SW480 (cell line): ENCODE data around the gene HSBP1.
A peak's percentile ranks its signal among the peaks of the same experiment; 100 is the strongest.

ENCODE experiments used
- DNase-seq: peaks from one replicate; pipeline ENCODE4 v3.0.0-alpha.2; 2016; ENCODE audit warnings: low spot score

Gene HSBP1

DNA sequence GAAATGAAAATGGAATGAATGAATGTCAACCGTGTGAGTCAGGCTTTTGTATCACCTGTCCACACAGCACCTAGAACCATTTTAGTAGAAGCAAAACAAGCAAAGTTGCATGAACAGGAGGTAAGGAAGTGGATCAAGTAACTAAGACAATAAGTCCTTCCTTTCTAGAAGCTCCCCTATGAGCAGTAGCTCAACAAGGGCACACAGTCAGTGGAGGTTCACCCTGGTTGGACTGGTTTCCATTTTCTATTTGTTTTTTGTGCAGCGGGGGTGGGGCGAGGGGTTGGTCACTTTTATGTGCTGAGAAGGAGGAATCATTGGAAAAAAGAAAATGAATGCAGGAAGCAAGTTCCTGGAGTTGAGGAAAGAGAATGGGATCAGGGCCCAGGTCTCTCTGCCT, 4.0 kb upstream of the HSBP1 start:
- no peak for DNase-seq

DNA sequence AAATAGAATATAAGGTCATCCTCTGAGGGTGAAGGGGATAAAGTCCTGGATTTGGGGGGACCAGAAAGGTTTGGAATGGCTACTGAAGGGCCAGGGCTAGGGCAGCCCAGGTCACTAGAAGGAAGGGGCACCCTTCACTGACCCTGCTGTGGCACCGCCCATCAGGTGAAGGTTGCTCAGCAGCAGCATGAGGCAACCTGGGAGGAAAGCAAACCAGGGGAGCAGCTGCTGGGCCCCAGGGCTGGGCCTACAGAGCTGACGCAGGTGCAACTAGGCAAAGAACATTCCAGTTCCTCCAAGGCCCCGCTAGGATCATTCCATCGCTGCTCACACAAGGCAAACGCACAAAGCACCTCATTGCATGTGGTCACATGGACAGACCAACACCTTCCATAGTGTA, 3.4 kb upstream of the HSBP1 start:
- DNase-seq: no peak

DNA sequence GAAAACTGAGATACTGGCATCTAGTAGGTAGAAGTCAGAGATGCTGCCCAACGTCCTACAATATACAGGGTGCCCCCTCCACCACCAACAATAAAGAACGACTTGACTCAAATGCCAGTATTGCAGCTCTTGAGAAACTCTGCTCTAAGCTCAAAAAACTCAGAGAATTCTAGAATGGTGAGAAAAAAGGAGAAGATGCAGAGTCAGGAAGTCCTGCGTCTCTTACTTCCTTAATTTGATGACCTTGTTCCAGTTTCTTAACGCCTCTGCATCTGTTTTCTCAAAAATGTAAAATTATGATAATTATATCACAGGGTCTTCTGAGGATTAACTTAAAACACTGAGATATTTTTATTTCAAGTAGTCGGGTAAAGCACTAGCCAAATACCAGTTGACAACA, 1.7 kb upstream of the HSBP1 start:
- no peak for DNase-seq

DNA sequence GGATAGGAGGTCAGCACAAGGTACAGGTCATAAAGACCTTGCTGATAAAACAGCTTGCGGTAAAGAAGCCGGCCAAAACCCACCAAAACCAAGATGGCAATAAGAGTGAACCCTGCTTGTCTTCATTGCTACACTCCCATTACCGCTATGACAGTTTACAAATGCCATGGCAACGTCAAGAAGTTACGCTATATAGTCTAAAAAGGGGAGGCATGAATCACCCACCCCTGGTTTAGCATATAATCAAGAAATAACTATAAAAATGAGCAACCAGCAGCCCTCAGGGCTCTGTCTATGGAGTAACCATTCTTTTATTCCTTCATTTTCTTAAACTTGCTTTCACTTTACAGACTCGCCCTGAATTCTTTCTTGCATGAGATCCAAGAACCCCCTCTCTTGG, 1.0 kb upstream of the HSBP1 start:
- DNase-seq: no peak

DNA sequence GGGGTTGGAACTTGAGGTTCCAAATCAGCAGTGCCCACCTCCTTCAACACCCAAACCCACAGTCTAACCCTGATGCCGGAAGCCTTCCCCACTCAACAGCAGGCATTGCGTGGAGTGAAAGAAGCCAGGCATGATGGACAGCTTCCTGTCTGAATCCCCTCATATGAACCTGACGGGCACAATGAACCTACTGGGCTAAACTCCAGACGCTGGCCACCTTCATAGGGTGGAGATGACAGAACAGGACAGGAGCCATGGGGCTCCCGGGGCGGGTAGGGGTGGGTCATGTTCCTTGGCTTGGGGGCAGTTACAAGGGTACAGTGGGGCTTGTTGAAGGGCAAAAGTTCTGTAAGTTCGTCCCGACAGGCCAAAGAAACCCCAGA, 460 bp upstream of the HSBP1 start:
- no peak for DNase-seq

DNA sequence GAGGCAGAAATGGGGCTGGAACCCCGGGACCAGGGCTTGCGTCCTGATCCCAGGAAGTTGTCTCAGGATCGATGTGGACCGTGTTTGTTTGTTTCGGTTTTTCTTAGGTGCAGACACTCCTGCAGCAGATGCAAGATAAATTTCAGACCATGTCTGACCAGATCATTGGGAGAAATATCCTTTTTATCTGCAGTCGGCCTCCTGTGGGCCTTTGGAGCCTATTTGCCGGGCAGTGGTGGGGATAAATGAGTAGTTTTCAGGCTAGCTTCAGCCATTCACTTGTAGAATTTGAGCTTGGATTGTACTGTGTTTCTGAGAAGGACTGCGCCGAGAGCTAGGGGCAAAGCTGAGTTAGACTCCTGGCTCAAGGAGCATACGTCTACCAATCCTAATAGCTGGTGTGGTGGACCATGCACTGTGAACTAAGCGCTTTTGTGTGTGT, 816 bp downstream of the HSBP1 start:
- no peak for DNase-seq

DNA sequence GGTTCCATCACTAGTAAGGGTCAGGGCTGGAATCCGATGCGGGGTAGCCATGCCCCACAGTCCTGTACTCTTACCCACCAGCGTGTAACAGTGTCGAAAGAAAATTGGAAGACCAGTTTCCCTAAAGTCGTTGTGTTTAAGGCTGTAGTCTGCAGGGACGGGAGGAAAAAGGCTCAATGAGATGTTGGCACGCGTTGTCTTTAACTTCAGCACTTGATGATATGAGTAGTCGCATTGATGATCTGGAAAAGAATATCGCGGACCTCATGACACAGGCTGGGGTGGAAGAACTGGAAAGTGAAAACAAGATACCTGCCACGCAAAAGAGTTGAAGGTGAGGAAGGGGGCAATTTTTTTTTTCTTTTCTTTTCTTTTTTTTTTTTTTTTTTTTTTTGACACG, 1.3 kb downstream of the HSBP1 start:
- DNase-seq: no peak

DNA sequence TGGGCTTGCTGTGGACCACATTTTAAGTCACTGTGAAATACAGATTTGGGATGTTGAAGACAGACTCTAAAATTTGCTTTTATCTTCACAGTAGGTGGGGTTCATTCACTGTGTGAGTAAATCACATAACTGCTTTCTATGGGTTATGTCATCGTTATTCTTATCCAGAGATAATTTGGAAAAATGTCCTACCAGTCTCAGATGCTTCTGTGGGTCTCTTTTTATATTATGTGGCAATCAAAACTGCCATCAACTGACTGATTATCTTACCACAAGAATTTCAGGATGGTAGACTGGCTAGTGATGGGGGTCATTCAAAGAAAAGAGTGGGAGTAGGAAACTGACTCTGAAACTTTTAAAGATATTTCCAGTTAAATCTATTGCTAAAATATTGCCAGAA, 3.1 kb downstream of the HSBP1 start:
- no peak for DNase-seq

DNA sequence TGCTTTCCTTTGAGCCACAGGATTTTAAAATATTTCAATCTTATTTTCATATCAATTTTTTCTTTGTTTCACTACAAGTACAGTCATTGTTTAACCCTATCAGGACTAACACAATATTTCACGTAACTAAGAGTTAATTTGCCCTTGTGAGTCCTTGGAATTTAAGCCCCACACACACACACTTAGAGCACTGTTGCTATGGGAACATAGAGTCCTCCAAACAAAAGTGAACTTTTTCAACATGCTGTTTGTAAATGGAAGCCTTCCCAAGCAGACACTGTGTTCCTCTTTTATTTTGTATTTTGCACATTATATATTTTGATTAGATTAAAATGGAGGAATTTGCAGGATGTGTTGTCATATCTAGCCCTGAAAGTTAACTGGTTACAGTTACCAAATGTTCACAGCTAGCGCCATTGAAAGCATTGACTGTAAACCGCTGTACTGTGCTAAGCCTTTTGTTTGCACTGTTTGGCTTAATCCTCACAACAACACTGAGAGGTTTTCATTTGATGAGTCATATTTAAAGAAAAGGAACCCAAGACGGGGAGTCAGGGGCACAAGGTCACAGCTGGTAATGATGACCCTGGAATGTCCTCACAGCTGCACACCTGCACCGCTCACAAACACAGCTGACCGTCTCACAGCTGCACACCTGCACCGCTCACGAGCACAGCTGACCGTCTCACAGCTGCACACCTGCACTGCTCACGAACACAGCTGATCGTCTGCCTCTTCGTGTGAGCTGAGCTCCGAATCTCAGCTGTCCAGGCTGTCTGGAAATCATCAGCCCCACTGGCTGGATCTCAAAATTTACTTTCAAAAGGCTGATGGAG, 6.3 kb downstream of the HSBP1 start:
- peak; percentile 42 for DNase-seq

DNA sequence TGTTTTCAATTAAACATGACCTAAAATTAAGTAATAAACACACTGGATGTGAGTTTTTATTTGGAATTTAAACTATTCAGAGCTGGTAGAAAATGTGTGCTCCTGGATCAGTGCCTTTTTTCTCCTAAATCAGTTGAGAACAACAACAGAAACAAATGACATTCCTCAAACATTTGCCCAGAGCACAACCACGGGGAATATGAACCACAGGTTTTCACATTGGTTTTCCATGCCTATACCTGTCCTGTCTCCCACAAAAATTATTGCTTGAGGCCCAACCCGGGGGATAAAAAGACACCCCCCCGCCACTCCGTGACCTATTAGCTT, 6.8 kb downstream of the HSBP1 start:
- DNase-seq: no peak

DNA sequence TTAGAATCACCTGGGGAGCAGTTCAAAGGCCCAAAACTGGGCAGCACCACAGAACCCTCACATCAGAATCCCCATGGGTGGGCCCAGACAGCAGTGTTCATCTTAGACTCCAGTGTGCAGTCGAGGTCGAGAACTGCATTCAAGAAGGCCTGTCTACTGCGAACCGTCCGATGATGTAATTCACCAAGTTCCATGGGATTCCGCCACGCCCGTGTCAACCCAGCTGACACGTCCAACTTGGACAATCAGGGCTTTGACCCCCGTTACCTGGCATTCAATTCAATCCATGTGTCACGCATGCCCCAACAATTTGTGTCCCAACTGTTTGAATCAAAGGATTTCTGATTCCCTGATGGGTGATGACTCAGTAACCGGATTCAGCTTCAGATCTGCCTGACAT, 9.2 kb downstream of the HSBP1 start:
- DNase-seq: peak; percentile 54

DNA sequence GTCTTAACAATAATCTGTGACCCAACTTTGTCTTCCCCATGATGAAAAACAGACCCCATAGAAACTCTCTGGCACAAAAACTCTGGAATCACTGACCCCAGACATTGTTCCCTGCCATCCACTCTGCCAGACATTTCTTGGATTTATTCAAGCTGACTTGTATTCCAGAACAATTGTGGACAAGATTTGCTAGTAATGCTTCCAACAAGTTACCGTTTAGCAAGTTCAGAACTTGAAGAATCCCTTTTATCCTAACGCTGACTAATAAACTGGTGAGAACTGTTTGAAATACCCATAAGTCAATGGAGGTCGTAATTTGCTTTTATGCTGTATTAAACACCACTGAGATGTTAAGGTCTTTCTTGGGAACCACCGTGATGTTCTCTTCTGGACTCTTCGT, 10.5 kb downstream of the HSBP1 start:
- no peak for DNase-seq

DNA sequence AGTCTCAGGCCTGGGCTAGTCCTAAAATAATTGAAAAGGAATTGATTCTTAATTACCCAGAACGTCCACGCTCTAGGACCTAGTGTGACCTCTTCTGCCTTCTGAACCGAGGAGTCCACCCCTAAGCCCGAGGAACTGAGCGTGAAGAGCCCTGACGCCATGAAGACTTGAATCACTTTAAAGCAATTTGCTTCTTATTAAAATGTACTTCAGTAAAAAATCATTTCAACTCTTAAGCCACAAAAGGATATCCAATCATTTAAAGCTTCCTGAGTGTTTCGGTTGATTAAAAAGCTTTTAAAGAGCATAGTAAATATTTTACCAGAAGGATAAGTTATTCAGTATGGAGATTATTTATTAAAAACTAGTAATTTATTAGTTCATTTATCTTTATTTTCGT, 11.6 kb downstream of the HSBP1 start:
- no peak for DNase-seq

DNA sequence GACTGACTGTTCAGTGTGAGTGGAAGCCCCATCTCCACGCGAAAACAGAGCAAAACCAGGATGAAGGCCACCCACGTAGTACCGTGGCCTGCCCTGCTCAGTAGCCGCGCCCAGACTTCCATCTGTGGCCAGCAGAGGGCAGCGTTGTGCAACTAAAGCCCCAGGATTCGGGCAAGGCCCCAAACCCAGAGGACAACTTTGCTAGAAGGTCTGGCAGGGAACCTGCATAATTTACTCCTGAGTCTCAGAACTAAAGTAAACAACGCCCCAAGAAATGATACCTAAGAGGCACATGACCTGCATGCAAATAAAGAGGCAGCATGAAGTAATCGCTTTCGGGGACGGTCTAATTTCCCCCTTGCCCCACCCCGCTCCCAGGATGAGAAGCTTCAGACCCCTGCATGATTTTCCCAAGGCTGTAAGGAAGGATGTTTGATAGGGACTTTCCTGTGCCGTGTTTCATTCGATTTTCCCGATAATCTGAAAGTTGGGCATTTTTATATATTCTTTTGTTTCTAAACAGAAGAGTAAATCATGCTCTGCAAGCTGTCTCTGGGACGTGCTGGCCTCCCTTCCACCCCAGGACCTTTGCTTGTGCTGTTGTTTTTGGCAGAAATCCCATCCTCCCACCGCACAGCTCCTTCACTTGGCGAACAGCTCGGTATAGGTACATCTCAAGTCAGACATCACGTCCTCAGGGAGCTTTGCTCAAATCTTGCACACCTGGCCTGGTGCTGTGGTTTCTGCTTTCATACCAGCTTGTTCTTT, 18.6 kb downstream of the HSBP1 start:
- peak; percentile 76 for DNase-seq

DNA sequence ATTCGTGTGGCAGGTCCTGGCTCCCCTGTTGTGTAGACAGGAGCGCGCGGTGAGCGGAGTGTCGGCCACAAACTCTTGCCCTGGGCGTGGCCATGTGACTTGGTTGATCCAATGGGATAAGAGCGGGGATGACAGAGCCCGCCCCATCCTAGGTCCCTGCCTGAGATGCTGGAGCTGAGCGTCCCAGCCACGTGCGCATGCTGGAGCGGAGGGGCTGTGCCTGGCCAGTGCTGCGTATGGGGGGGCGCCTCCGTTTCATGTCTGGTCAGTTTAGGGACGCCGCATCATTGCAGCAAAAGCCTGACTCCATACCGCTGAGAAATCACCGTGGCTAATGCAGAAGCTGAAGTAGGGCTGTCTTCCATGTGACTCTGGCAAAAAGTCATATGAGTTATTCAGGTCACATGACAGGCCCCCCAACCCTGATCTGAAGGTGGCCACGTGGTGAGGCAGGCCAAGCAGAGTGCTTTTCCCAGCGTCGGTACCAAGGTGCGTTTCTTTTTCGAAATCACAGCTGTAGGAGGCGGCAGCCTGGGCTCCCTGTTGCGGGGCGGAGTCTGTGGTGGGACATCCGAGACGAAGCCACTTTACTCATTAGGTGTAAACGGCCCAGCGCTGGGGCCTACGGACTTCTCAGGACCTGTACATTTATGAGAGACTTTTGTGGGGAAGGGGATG, 22.5 kb downstream of the HSBP1 start:
- DNase-seq: no peak

DNA sequence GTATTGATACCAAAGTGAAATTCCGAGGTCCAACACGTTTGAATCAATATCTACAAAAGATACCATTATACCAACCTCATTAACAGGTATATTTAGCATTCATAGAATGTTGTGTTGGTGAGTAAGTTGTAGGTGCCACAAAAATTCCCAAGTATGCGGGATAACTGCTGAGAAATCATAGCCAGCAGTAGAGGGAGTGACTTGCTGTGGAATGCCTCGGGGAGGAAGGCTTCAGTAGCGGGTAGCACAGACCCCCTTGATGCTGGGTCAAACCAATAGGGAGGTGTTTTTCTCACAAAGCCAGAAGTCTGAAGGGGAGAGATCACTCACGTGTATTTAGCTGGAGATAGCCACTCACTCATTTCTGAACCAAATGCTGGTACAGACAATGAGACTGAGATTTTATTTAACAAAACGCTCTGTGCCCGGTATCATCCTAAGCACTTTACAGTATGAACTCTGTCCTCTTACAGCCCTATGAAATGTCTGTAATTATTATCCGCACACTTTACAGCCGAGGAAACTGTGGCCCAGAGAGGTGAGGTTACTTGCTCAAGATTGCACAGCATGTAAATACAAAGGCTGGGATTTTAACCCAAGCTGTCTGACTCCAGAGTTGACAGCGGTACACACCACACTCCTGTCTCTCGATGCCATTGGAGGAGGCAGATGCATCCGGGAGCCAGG, 23.1 kb downstream of the HSBP1 start:
- DNase-seq: no peak

DNA sequence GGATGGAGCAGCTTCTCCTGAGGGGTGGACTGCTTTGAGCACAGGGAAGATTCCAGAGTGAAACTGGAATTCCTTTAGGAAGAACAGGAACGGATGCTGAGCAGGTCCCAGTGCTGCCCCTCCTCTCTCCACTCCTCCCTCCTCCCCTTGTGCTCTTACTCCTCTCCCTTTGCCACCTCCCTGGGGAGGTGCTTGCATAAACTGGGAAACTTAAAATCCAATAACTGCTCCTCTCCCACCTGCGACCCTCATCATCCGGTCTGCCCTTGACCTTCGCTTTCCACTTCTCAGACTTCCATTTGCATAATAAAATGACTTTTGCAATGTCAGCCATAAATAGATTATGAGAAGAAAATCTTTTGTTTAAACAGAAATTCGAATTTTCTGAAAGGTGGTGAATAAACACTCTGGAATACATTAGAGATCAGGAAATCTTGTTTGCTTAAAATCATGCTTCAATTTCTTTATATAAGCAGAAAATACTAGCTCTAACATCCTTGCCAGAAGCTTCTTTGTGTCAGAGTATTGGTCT, 23.7 kb downstream of the HSBP1 start:
- DNase-seq: no peak

DNA sequence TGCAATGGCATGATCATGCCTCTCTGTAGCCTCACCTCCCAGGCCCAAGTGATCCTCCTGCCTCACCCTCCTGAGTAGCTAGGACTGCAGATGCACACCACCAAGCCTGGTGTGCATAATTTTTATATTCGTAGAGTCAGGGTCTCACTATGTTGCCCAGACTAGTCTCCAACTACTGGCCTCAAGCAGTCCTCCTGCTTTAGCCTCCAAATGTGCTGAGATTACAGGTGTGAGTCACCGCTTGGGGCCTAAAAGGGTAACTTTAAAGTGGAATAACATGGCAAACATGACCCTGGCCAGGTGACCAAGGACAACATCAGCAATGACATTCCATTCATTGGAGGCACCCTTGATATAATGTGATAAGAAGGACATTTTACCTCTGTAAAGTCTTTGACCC, 26.1 kb downstream of the HSBP1 start:
- no peak for DNase-seq

DNA sequence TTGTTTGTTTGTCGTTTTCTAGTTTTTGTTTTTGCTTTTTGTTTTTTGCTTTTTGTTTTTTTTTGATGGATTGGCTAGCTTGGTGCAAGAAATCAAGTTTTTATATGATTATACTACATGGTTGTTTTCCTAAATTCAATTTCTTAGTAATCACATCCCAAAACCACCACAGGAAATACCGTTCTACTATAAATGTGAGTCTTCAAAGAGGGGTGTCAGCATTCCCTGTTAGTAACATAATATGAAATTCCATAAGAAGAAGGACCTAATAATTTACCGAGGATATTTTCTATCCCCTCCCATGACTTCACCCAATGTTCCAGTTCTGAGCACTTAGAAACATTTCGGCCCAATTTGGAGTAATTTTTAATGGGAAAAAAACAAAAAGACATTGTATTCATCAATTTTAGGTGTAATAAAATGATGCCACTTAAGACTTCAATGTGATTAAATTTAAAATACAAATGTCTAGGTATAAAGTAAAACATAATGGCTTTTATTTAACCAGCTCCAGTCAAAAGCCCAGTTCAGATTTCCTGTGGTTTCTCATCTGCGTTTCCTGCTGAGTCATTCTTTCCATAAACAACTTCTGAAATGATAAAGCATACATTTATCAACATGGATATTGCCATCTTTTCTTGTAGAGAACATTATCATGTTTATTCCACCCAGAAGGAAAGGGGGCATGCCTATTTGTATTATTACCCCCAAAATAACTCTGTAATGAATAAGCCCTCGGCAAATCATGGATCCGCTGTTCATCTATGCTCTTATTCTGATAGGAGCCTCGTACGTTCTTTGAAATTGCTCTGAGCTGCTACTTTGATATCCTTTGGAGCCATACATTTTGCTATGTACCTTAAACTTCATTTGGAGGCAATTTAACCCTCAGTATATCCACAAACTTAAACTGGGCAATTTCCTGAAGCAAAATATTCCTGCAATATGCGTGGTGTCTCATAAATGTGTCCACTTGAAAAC, 28.1 kb downstream of the HSBP1 start:
- DNase-seq: peak; percentile 77

DNA sequence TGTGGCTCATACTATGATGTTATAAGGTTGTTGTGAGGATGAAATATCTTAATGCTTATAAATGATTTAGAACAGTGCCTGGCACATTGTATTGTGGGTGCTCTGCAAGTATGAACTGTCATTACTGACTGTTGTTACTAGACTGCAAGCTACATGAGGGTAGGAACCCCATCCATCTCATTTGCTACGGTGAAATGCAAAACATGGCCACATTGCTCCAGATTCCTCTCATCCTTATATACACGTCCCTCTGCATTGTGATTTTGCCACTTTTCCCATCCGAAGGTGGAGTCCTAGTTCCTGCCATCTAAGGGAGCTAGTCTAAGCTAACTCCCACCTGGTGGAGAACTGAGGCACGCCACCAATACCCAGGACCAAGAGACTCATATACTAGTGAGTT, 29.8 kb downstream of the HSBP1 start:
- DNase-seq: no peak

DNA sequence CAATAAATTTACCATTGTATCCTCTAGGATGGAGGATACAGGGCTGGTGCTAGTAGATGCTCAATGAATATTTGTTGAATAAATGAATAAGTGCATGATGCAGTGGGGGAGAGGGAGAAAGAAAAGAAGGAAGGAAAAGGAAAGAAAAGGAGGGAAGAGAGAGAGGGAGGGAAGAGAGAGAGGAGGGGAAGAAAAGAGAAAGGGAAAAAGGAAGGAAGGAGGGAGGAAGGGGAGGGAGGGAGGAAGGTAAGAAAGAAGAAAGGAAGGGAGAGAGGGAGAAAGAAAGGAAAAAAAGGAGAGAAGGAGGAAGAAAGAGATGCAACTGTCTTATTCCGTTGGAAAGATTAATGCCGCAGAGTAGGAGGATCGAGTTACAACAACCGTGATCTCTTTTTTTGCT, 30.4 kb downstream of the HSBP1 start:
- DNase-seq: no peak
